Uterus (tissue), 4 donors: ENCODE data around the gene ERCC5. TPM values are rescaled to one million over a fixed set of nuclear protein-coding genes. Genes with fewer than 3 reads are reported as not detected.

Experiments
- DNase-seq, 2 donors: peaks; one replicate each; pipeline ENCODE4 v3.0.0-alpha.2; 2019 to 2020
- H3K27ac ChIP-seq, 2 donors: fragments of 200-600 bp; sonication (generic); 1 replicate in 1 of 2; 2 replicates in 1 of 2; pipeline ENCODE4 v1.5.1; 2016 to 2018
- H3K27me3 ChIP-seq, 2 donors: fragments of 200-600 bp; sonication (generic); one replicate each; pipeline ENCODE4 v1.5.1; 2018 to 2019; ENCODE audit warnings: control low read depth in 1 of 2
- H3K36me3 ChIP-seq, 2 donors: fragments of 200-600 bp; sonication (generic); one replicate each; pipeline ENCODE4 v1.5.1; 2019; ENCODE audit warnings: control low read depth in 1 of 2
- H3K4me1 ChIP-seq, 2 donors: fragments of 200-600 bp; sonication (generic); one replicate each; pipeline ENCODE4 v1.5.1; 2018 to 2019; ENCODE audit warnings: control low read depth in 1 of 2
- H3K4me3 ChIP-seq, 2 donors: fragments of 200-600 bp; sonication (generic); 1 replicate in 1 of 2; 2 replicates in 1 of 2; pipeline ENCODE4 v1.5.1; 2018 to 2019; ENCODE audit warnings: mild to moderate bottlenecking in 1 of 2
- H3K9me3 ChIP-seq, 2 donors: fragments of 200-600 bp; sonication (generic); one replicate each; pipeline ENCODE4 v1.5.1; 2019; ENCODE audit warnings: control low read depth in 1 of 2
- CTCF ChIP-seq, 4 experiments: fragments of 200-600 bp in 2 of 4; fragments of 450-650 bp in 2 of 4; sonication (generic) in 2 of 4; IDR thresholded peaks; one replicate each; pipeline ENCODE4 v1.5.1; 2016 to 2019; ENCODE audit warnings: antibody characterized with exemption in 4 of 4, mild to moderate bottlenecking in 2 of 4, moderate library complexity in 1 of 4
- POLR2A ChIP-seq, 2 donors: fragments of 450-650 bp; IDR thresholded peaks; one replicate each; pipeline ENCODE4 v1.6.1; 2016; ENCODE audit warnings: antibody characterized with exemption in 2 of 2, mild to moderate bottlenecking in 1 of 2, moderate library complexity in 1 of 2
- intact Hi-C: fragments of 100-400 bp; cut with DNase I; formaldehyde crosslinking; loops from one replicate; pipeline ENCODE4 v1.15.1; 2023; ENCODE audit warnings: low total_unique reads
- total RNA-seq, 4 donors: library from RNA; depleted of rRNA in 3 of 4; stranded (reverse); fragments of >200 nt in 3 of 4; gene quantifications; one replicate each; pipeline versions ENCODE4 v1.1.0 to v1.2.4, GENCODE V29; 2014 to 2023
- donor health status: DM: yes; HTN: yes; CAD: no.

The ERCC5 gene
- total RNA-seq, 4 donors from 2014 or later = 43.7 to 134 (median 76.4) TPM

DNA sequence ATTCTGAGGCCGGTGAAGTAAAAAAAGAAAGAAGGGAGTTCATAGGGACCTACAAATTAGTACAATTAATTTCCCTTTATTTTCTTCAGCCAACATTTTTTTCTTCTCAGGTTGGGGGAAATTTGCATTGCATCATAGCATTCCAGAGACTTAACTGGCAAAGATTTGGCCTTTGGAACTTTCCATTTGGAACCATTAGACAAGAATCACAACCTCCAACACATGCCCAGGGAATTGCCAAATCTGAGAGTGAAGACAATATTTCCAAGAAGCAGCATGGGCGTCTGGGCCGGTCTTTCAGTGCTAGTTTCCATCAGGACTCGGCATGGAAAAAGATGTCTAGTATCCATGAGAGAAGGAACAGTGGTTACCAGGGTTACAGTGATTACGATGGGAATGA lies 6.4 kb upstream of the ERCC5 start:
- intact Hi-C loops = no loop called here
- TF ChIP-seq CTCF (IDR thresholded peaks at IDR 0.05) (no peak), POLR2A (IDR thresholded peaks at IDR 0.05) (no peak)
- Histone ChIP-seq H3K27me3 (no peaks in the 10 kb centered on the region), H3K27ac (no peak overlapping the region), H3K4me3 (no peak overlapping the region), H3K4me1 (no peaks in the 10 kb centered on the region), H3K9me3 (no peaks in the 10 kb centered on the region), H3K36me3 (no peaks in the 10 kb centered on the region)
- DNase-seq = no peak

- no peak for DNase-seq
- Histone ChIP-seq H3K27ac (peak overlapping the region; percentile 95 to 97), H3K9me3 (no peaks in the 10 kb centered on the region), H3K36me3 (no peaks in the 10 kb centered on the region), H3K4me3 (peak overlapping the region; percentile 70 to 79), H3K4me1 (no peaks in the 10 kb centered on the region), H3K27me3 (no peaks in the 10 kb centered on the region)
- intact Hi-C loops = loop anchor here (10.0 kb wide), 1 partner anchor 250 kb away; the partner anchor contains the start of gene TPP2
- no peak for TF ChIP-seq POLR2A (IDR thresholded peaks at IDR 0.05)
- TF ChIP-seq CTCF (IDR thresholded peaks at IDR 0.05) = no peak
These were observed 573 bp upstream of the ERCC5 start for GRCh38 chr13:102845289-102845629.

DNA sequence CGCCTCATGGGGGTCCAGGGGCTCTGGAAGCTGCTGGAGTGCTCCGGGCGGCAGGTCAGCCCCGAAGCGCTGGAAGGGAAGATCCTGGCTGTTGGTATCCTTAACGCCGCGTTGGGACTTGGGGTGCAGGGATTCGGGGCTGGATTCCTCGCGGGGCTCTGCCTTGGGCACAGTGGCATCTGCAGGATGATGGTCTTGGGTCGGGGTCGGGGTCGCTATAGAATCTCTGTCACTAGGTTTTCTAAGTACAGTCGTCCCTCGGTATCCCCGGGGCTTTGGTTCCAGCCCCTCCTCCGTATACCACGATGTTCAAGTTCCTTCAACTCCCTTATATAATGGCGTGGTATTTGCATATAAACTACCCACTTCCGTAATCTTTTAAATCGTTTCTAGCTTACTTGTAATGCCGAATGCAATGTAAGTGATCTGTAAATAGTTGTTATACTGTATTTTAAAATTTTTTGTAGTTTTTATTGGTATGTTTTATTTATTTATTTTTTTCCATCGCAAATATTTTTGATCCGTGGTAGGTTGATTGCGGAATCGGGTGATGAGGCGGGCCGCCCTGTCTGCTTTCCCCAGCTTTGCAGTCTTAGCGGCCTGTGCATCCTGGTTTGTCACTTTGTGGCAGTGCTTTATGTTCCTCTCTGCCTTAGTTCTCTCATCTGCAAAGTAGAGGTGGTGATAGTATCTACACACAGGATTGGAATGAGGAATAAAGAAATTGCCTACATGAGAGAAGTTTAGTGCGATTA lies 606 bp downstream of the ERCC5 start:
- Histone ChIP-seq H3K4me3 (peak overlapping the region; percentile 70 to 79), H3K9me3 (no peaks in the 10 kb centered on the region), H3K27me3 (no peaks in the 10 kb centered on the region), H3K27ac (peak overlapping the region; percentile 95 to 97), H3K4me1 (no peaks in the 10 kb centered on the region), H3K36me3 (no peaks in the 10 kb centered on the region)
- intact Hi-C loops = loop anchor here (10.0 kb wide), 1 partner anchor 252 kb away; the partner anchor contains the start of gene TPP2
- no peak for TF ChIP-seq CTCF (IDR thresholded peaks at IDR 0.05)
- no peak for TF ChIP-seq POLR2A (IDR thresholded peaks at IDR 0.05)
- peak; percentile 19 to 21 for DNase-seq

DNA sequence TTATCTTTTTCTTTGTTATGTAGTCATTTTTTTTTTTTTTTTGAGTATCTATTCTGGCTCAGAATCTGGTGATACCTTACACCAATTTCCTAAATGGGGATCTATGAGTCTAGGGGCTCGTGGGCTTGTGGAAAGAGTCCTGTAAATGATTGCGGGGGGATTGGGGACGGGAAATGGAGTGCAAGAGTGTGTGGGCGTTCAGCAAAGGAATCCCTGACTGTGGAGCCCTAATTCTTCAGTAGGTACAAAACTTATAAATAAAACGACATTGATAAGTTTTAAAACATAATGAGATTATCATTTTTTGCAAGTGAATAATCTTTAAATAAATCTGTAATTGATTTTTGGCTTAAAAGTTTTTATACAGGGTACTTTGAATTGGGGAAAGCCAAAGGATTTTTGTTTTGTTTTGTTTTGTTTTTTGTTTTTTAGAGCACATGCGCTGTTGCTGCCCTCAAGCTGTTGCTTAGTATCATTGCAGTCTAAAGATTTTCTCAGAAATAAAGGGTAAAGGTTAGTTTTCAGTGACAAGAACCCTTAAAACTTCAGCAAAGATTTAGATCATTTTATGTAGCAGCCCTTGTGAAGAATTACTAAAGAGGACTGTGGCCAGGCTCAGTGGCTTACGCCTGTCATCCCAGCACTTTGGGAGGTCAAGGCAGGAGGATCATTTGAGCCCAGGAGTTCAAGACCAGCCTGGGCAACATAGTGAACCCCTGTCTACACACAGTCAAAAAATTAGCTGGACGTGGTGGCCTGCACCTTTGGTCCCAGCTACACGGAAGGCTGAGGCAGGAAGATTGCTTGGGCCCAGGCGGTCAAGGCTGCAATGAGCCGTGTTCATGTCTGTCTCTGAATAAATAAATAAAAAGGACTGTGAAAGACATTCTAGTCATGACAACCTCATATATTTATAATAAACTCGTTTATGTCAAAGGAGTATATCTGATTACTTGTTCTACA lies 1.7 kb downstream of the ERCC5 start:
- TF ChIP-seq CTCF (IDR thresholded peaks at IDR 0.05) (peak; percentile 60 to 74 (median 66)), POLR2A (IDR thresholded peaks at IDR 0.05) (no peak)
- intact Hi-C loops = loop anchor here (10.0 kb wide), 1 partner anchor 253 kb away; the partner anchor contains the start of gene TPP2
- H3K36me3 ChIP-seq = no peaks in the 10 kb centered on the region
- peak overlapping the region; percentile 70 to 79 for H3K4me3 ChIP-seq
- H3K27ac ChIP-seq = peak overlapping the region; percentile 14 to 95
- no peak for DNase-seq
- H3K9me3 ChIP-seq = no peaks in the 10 kb centered on the region
- no peaks in the 10 kb centered on the region for H3K27me3 ChIP-seq
- no peaks in the 10 kb centered on the region for H3K4me1 ChIP-seq
